IPS-15b (cell line): ENCODE results near the gene PBXIP1.

Experiments
- H3K27me3 ChIP-seq: one replicate; pipeline ENCODE4 v1.6.1; 2013; ENCODE audit warnings: low read length; ENCODE audit not compliant: control insufficient read depth, insufficient read depth
- H3K36me3 ChIP-seq: one replicate; pipeline ENCODE4 v1.6.1; 2013; ENCODE audit warnings: low read length; ENCODE audit not compliant: control insufficient read depth, insufficient read depth
- H3K4me1 ChIP-seq: one replicate; pipeline ENCODE4 v1.6.1; 2013; ENCODE audit warnings: mild to moderate bottlenecking, low read length; ENCODE audit not compliant: control insufficient read depth, insufficient read depth
- H3K4me3 ChIP-seq: one replicate; pipeline ENCODE4 v1.5.1; 2013; ENCODE audit warnings: low read depth, low read length
- H3K9ac ChIP-seq: one replicate; pipeline ENCODE4 v1.6.1; 2013; ENCODE audit warnings: low read depth, mild to moderate bottlenecking, low read length
- H3K9me3 ChIP-seq: one replicate; pipeline ENCODE4 v1.6.1; 2013; ENCODE audit warnings: mild to moderate bottlenecking, low read length; ENCODE audit not compliant: control insufficient read depth, insufficient read depth

PBXIP1 gene

GRCh38 chr1:154935749-154936554 is 19.9 kb downstream of the PBXIP1 start:
- peak overlapping the region; percentile 96 for H3K9ac ChIP-seq
- peak overlapping the region; percentile 79 for H3K4me3 ChIP-seq
- peaks cover 10% of the 10 kb centered on the region for H3K4me1 ChIP-seq
- H3K9me3 ChIP-seq: no peaks in the 10 kb centered on the region
- H3K27me3 ChIP-seq: no peaks in the 10 kb centered on the region
- peaks cover 3% of the 10 kb centered on the region for H3K36me3 ChIP-seq

- Histone ChIP-seq H3K9ac (no peak overlapping the region), H3K27me3 (no peaks in the 10 kb centered on the region), H3K36me3 (peaks cover 3% of the 10 kb centered on the region), H3K9me3 (no peaks in the 10 kb centered on the region), H3K4me1 (peaks cover 6% of the 10 kb centered on the region), H3K4me3 (no peak overlapping the region)
These were observed 21.4 kb downstream of the PBXIP1 start for GRCh38 chr1:154934358-154934948.

DNA sequence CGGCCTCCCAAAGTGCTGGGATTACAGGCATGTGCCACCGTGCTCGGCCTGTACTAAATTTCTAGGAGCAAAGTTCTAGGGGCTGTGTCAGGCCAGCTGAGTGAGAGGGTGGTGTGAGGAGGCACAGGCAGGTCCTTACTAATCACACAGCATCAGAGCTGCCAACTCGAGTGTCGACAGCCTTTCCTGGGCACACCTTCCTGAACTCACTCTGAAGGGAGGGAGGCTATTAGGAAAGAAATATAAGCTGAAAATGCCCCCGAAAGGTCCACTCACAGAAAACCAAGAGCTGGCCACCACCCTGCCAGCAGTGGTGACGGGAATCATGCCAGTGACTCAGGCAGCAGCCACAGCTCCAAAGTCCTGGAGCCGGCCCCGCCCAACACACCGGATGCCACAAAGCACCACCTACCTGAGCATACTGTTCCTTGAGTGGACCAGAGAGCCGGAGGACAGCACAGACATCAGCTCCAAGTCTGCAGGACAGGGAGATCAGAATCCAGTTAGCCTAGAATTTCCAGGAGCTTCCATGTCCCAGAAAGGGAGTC is 23.9 kb downstream of the PBXIP1 start:
- no peak overlapping the region for H3K9ac ChIP-seq
- H3K27me3 ChIP-seq: no peaks in the 10 kb centered on the region
- H3K36me3 ChIP-seq: peaks cover 3% of the 10 kb centered on the region
- no peak overlapping the region for H3K4me3 ChIP-seq
- no peaks in the 10 kb centered on the region for H3K4me1 ChIP-seq
- H3K9me3 ChIP-seq: no peaks in the 10 kb centered on the region

GRCh38 chr1:154926201-154926600 is 29.7 kb downstream of the PBXIP1 start:
- Histone ChIP-seq H3K4me3 (no peak overlapping the region), H3K27me3 (no peaks in the 10 kb centered on the region), H3K36me3 (peaks cover 5% of the 10 kb centered on the region), H3K9me3 (no peaks in the 10 kb centered on the region), H3K4me1 (no peaks in the 10 kb centered on the region), H3K9ac (no peak overlapping the region)

DNA sequence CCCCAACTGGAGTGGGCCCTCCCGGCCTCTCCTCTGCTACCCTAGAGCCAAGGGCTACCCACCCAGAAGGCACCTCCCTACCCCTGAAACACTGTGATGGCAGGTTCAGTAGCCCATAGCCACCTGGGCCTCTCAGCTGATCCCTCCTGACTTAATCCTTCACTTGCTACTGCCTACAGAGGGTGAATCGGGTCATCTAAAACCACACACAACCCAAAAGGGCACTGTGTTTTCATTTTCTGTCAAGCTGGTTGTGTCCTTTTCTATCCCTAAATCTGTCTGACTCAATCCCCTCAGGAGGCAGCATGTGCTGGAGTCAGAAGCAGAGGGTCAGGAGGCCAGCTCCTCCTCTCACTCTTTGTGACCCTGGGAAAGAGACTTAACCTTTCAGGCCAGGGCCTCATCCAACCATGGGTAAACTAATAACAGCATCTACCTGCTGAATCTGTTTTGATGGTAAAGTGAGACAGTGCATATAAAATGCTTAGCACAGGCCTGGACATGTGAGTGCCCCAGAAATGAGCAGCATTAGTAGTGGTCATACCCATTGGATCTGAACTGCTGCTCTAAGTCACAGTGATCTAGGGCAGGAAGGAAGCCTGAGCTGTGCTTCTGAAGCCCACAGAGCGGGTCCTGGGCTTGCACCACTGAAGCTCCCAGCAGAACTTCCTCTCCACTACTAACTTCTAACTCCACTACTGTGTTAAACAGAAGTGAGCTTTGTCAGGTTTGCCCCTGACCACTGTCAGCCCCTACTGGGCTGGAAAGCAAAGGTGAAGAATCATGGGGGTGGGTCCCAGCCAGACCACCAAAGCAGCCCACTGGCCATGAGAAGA is 30.3 kb downstream of the PBXIP1 start:
- no peak overlapping the region for H3K9ac ChIP-seq
- H3K4me1 ChIP-seq: no peaks in the 10 kb centered on the region
- no peak overlapping the region for H3K4me3 ChIP-seq
- H3K27me3 ChIP-seq: no peaks in the 10 kb centered on the region
- no peaks in the 10 kb centered on the region for H3K9me3 ChIP-seq
- H3K36me3 ChIP-seq: peaks cover 5% of the 10 kb centered on the region

- Histone ChIP-seq H3K36me3 (peaks cover 5% of the 10 kb centered on the region), H3K4me1 (no peaks in the 10 kb centered on the region), H3K9ac (no peak overlapping the region), H3K27me3 (no peaks in the 10 kb centered on the region), H3K9me3 (no peaks in the 10 kb centered on the region), H3K4me3 (no peak overlapping the region)
These were observed 32.2 kb downstream of the PBXIP1 start for GRCh38 chr1:154923695-154924094.

DNA sequence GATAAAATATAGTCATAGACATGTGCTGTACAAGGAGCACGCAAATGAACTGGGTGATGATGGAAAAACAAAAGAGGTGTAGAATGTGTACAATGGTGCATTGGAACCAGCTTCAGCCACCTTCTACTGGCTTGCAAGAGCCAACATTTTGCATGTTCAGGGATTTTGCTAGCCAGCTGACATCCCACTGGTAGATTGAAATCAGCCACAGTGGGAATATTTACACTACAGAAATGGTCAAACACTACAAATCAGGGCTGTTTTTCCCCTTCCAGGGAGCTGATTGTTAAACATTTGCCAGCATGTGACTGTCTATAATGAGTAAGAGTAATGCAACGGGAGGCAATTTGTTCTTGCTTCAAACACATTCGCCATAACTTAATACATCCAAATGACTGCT is 42.6 kb downstream of the PBXIP1 start:
- Histone ChIP-seq H3K4me1 (no peaks in the 10 kb centered on the region), H3K4me3 (no peak overlapping the region), H3K9me3 (peaks cover 6% of the 10 kb centered on the region), H3K27me3 (no peaks in the 10 kb centered on the region), H3K36me3 (no peaks in the 10 kb centered on the region), H3K9ac (no peak overlapping the region)

- no peaks in the 10 kb centered on the region for H3K27me3 ChIP-seq
- H3K9ac ChIP-seq: no peak overlapping the region
- no peaks in the 10 kb centered on the region for H3K36me3 ChIP-seq
- no peak overlapping the region for H3K4me3 ChIP-seq
- H3K9me3 ChIP-seq: peaks cover 6% of the 10 kb centered on the region
- H3K4me1 ChIP-seq: no peaks in the 10 kb centered on the region
These were observed 43.1 kb downstream of the PBXIP1 start for GRCh38 chr1:154912755-154913154.

DNA sequence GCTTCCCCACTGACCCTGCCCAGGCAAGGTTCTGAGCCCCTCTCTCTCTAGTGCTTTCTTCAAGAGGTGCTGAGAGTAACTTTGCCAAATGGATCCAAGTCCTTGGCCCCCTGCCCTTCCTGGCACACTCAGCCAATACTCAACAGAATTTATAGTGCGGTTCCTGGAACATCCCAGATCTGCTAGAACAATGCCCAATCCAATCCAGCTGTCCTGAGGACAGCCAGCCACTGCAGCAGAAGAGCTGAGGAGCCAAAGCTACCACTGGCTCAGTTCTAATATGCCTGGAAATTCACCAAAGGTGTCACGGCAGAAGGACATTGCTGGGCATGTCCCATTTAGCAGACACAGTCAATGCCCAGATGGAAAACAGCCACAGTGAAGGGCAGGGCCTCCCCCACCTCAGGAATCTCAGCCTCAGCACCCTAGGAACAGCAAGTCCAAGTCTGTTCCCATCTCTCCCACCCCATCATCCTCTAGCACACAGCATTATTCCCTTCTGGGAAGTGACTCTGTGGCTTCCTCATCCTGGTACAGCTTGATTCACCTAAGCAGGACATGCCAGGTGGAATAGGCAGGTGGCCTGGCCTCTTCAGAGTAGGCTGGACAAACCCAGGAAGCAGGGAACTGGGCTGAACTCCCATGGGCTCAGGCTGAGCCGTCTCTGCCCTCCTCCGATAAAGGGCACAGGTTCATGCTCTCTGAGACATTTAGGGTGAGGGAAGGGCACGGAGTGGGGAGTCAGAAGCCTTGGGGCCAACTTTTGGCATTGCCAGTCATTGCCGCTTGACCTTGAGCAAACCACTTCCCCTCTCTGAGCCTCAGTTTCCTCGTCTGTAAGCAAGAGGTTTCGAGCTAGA is 44.0 kb downstream of the PBXIP1 start:
- peaks cover 6% of the 10 kb centered on the region for H3K9me3 ChIP-seq
- H3K27me3 ChIP-seq: no peaks in the 10 kb centered on the region
- no peak overlapping the region for H3K9ac ChIP-seq
- H3K36me3 ChIP-seq: no peaks in the 10 kb centered on the region
- H3K4me3 ChIP-seq: no peak overlapping the region
- H3K4me1 ChIP-seq: no peaks in the 10 kb centered on the region

GRCh38 chr1:154910851-154911250 is 45.0 kb downstream of the PBXIP1 start:
- Histone ChIP-seq H3K4me3 (no peak overlapping the region), H3K27me3 (no peaks in the 10 kb centered on the region), H3K4me1 (no peaks in the 10 kb centered on the region), H3K9me3 (peaks cover 6% of the 10 kb centered on the region), H3K9ac (no peak overlapping the region), H3K36me3 (no peaks in the 10 kb centered on the region)

- H3K36me3 ChIP-seq: no peaks in the 10 kb centered on the region
- peaks cover 6% of the 10 kb centered on the region for H3K9me3 ChIP-seq
- H3K4me3 ChIP-seq: no peak overlapping the region
- no peak overlapping the region for H3K9ac ChIP-seq
- no peaks in the 10 kb centered on the region for H3K4me1 ChIP-seq
- H3K27me3 ChIP-seq: no peaks in the 10 kb centered on the region
These were observed 47.0 kb downstream of the PBXIP1 start for GRCh38 chr1:154908937-154909336.
